ENCODE results near the gene CDC42SE2. TPM values are rescaled to one million over a fixed set of nuclear protein-coding genes. Genes with fewer than 3 reads are reported as not detected.

Gene CDC42SE2
- 26.0 and 27.8 TPM in 2 replicates for total RNA-seq (ENCODE audit: low replicate concordance)
- long read RNA-seq, partial matches to known transcripts = 3 of 34 reads
- long read RNA-seq, other reads (novel, unspliced or antisense) = 28 of 34 reads

GRCh38 chr5:131263648-131264450 is at the start of gene CDC42SE2:
TSS of gene CDC42SE2 (plus strand) at chr5:131264053. CDS start at chr5:131359494, 95,441 bp downstream.
- H3K4me3 Mint-ChIP-seq = peak within 1 kb of the TSS; percentile 98
- peaks cover 13% of the 10 kb centered on the region for H3K4me1 Mint-ChIP-seq (ENCODE audit: unreplicated experiment)
- TF ChIP-seq, protein P1, sequence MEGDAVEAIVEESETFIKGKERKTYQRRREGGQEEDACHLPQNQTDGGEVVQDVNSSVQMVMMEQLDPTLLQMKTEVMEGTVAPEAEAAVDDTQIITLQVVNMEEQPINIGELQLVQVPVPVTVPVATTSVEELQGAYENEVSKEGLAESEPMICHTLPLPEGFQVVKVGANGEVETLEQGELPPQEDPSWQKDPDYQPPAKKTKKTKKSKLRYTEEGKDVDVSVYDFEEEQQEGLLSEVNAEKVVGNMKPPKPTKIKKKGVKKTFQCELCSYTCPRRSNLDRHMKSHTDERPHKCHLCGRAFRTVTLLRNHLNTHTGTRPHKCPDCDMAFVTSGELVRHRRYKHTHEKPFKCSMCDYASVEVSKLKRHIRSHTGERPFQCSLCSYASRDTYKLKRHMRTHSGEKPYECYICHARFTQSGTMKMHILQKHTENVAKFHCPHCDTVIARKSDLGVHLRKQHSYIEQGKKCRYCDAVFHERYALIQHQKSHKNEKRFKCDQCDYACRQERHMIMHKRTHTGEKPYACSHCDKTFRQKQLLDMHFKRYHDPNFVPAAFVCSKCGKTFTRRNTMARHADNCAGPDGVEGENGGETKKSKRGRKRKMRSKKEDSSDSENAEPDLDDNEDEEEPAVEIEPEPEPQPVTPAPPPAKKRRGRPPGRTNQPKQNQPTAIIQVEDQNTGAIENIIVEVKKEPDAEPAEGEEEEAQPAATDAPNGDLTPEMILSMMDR (conservative IDR thresholded peaks at IDR 0.05) = peak; percentile 32

DNA sequence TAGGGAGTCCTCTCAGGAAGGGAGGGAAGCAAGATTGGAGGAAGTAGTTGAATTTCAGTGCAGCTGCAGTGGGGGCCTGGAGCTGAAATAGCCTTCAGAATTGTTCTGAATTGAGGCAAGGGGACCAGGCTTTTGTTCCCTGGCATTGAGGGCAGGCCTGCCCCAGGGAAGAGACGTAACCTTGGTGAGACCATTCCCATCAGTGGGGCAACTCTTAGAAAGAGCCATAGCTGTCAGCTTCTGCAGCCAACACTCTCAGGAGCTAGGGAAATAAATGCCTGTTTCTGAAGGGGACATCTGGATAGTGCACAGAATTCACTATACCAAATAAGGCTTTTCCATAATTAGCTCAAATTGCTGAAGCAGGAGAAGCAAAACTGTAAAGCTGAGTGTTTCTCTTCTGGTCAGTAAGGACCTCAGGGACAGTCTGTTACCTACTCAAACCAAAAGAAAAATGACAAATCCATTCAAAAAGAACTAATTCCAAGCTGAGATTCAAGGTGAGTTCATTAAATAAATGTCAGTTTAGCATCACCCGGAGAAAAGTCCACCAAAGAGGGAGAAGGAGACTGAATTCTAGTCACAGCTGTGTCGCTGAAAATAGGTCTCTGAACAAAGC is 49.1 kb upstream of the CDC42SE2 start:
- no peak for DNase-seq (ENCODE audit: extremely low spot score, unreplicated experiment)
- TF ChIP-seq, protein P1 (conservative IDR thresholded peaks at IDR 0.05) = no peak
- peaks cover 18% of the 10 kb centered on the region for H3K4me1 Mint-ChIP-seq (ENCODE audit: unreplicated experiment)
- H3K4me3 Mint-ChIP-seq = no peak overlapping the region
- no peaks in the 10 kb centered on the region for H3K27me3 Mint-ChIP-seq
- H3K27ac Mint-ChIP-seq = no peak overlapping the region
- H3K36me3 Mint-ChIP-seq = no peaks in the 10 kb centered on the region
- no peaks in the 10 kb centered on the region for H3K9me3 Mint-ChIP-seq

More at GRCh38 chr5:131263648-131264450, at the start of gene CDC42SE2:
- DNase-seq (ENCODE audit: extremely low spot score, unreplicated experiment) = peak; percentile 88
- Mint-ChIP-seq H3K36me3 (no peaks in the 10 kb centered on the region), H3K9me3 (no peaks in the 10 kb centered on the region), H3K27ac (peak within 1 kb of the TSS; percentile 94), H3K27me3 (no peaks in the 10 kb centered on the region)

DNA sequence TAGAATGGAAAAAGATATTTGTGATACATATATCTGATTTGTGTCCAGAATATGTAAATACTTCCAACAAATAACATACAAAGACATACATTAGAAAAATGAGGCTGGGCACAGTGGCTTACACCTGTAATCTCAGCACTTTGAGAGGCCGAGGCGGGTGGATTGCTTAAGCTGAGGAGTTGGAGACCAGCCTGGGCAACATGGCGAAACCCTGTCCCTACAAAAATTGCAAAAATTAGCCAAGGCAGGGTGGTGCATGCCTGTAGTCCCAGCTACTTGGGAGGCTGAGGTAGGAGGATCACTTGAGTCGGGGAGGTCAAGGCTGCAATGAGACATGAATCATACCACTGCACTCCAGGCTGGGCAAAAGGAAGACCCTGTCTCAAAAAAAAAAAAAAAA is 46.1 kb upstream of the CDC42SE2 start:
- H3K4me3 Mint-ChIP-seq = no peak overlapping the region
- DNase-seq (ENCODE audit: extremely low spot score, unreplicated experiment) = no peak
- H3K27me3 Mint-ChIP-seq = no peaks in the 10 kb centered on the region
- no peak overlapping the region for H3K27ac Mint-ChIP-seq
- H3K4me1 Mint-ChIP-seq (ENCODE audit: unreplicated experiment) = peaks cover 9% of the 10 kb centered on the region
- H3K9me3 Mint-ChIP-seq = no peaks in the 10 kb centered on the region
- TF ChIP-seq, protein P1 (conservative IDR thresholded peaks at IDR 0.05) = no peak
- H3K36me3 Mint-ChIP-seq = no peaks in the 10 kb centered on the region

DNA sequence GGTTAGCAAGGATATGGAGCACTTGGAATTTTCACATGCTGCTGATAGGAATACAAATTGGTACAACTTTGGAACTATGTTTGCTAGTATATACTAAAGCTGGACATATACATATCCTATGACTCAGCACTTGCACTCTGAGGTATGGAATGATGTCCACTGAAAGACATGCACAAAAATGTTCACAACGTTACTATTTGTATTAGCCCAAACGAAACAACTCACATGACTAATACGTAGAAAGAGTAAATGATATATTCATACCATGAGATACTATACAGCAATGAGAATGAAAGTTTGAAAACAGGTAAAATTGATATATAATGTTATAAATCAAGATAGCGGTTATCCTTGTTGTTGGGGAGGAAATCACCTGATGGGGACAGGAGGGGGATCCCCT is 45.5 kb upstream of the CDC42SE2 start:
- Mint-ChIP-seq H3K36me3 (no peaks in the 10 kb centered on the region), H3K4me3 (no peak overlapping the region), H3K9me3 (no peaks in the 10 kb centered on the region), H3K4me1 (ENCODE audit: unreplicated experiment) (peaks cover 9% of the 10 kb centered on the region), H3K27me3 (no peaks in the 10 kb centered on the region), H3K27ac (no peak overlapping the region)
- TF ChIP-seq, protein P1 (conservative IDR thresholded peaks at IDR 0.05) = no peak
- DNase-seq (ENCODE audit: extremely low spot score, unreplicated experiment) = no peak

GRCh38 chr5:131220566-131220965 is 43.3 kb upstream of the CDC42SE2 start:
- H3K27me3 Mint-ChIP-seq = no peaks in the 10 kb centered on the region
- no peaks in the 10 kb centered on the region for H3K4me1 Mint-ChIP-seq (ENCODE audit: unreplicated experiment)
- no peak for DNase-seq (ENCODE audit: extremely low spot score, unreplicated experiment)
- no peaks in the 10 kb centered on the region for H3K9me3 Mint-ChIP-seq
- no peak overlapping the region for H3K27ac Mint-ChIP-seq
- TF ChIP-seq, protein P1 (conservative IDR thresholded peaks at IDR 0.05) = no peak
- H3K36me3 Mint-ChIP-seq = no peaks in the 10 kb centered on the region
- H3K4me3 Mint-ChIP-seq = no peak overlapping the region

Measured in type B pancreatic cell (in vitro differentiated cells).